Kidney (tissue), 14 donors: ENCODE results near the gene NUP210. TPM values are rescaled to one million over a fixed set of nuclear protein-coding genes. Genes with fewer than 3 reads are reported as not detected.
A peak's percentile ranks its signal among the peaks of the same experiment; 100 is the strongest.

Experiments used
- DNase-seq, 5 donors: peaks; one replicate each; pipeline ENCODE4 v3.0.0-alpha.2; 2013 to 2020
- FAIRE-seq: peaks from 2 replicates; lab custom pipeline; 2012; peaks lifted over from hg19 to GRCh38; lab: Jason Lieb, UNC
- H3K27ac ChIP-seq, 2 donors: one replicate each; pipeline ENCODE4 v1.7.0; 2013; ENCODE audit warnings: low read depth in 2 of 2, low read length in 2 of 2, inconsistent platforms in 1 of 2
- H3K27me3 ChIP-seq: one replicate; pipeline ENCODE4 v1.7.1; 2013; ENCODE audit warnings: low read length, inconsistent platforms; ENCODE audit not compliant: control insufficient read depth, insufficient read depth
- H3K36me3 ChIP-seq, 3 donors: one replicate each; pipeline versions ENCODE4 v1.7.0 to v1.7.1; 2013; ENCODE audit warnings: low read length in 3 of 3, control low read depth in 1 of 3, inconsistent platforms in 1 of 3; ENCODE audit not compliant: insufficient read depth in 3 of 3, control insufficient read depth in 2 of 3
- H3K4me1 ChIP-seq, 3 donors: one replicate each; pipeline versions ENCODE4 v1.7.0 to v1.7.1; 2013; ENCODE audit warnings: low read length in 3 of 3, inconsistent platforms in 1 of 3, low read depth in 1 of 3; ENCODE audit not compliant: control insufficient read depth in 2 of 3, insufficient read depth in 2 of 3
- H3K4me3 ChIP-seq, 3 donors: one replicate each; pipeline versions ENCODE4 v1.7.0 to v1.8.1; 2013; ENCODE audit warnings: low read length in 3 of 3, control low read depth in 1 of 3, inconsistent platforms in 1 of 3
- H3K9ac ChIP-seq, 3 donors: one replicate each; pipeline versions ENCODE4 v1.7.0 to v1.7.1; 2013; ENCODE audit warnings: low read length in 3 of 3, control low read depth in 1 of 3, inconsistent platforms in 1 of 3
- H3K9me3 ChIP-seq, 3 donors: one replicate each; pipeline versions ENCODE4 v1.7.0 to v1.7.1; 2013; ENCODE audit warnings: low read length in 3 of 3, control low read depth in 1 of 3, inconsistent platforms in 1 of 3; ENCODE audit not compliant: control insufficient read depth in 2 of 3, insufficient read depth in 1 of 3
- CTCF ChIP-seq: IDR thresholded peaks from 3 replicates; pipeline ENCODE4 v1.5.1; 2012; ENCODE audit warnings: mild to moderate bottlenecking, moderate library complexity, borderline replicate concordance; ENCODE audit not compliant: insufficient read depth; ENCODE audit errors: extremely low read depth
- intact Hi-C: fragments of 100-400 bp; cut with DNase I; formaldehyde crosslinking; loops from one replicate; pipeline ENCODE4 v1.11.1; 2022
- polyA plus RNA-seq: library from polyadenylated mRNA; stranded (reverse); fragments of 350-450 nt; fragmentation: Illumina TruSeq; extraction: RNeasy Lipid Tissue Mini Kit (QIAGEN cat#74804); gene quantifications from one replicate; pipeline ENCODE4 v1.2.3, GENCODE V29; 2014; ENCODE audit warnings: low read depth, low replicate concordance; ENCODE audit not compliant: insufficient read depth
- total RNA-seq: library from RNA; stranded (reverse); fragmentation: NEBNext Ultra II Directional; extraction: Animal tissue kit (Norgen Biotek cat#: 25700); gene quantifications from one replicate; pipeline ENCODE4 v1.2.1, GENCODE V29; 2021
- donor health status: control.
- donor health status: control.
- donor health status: control.
- donor health status: control.
- donor health status: control.
- donor health status: DM: yes; HTN: yes; CAD: no.
- donor health status: Normal renal cell carcinoma (clear cell type).

Gene NUP210
- total and polyA plus RNA-seq, 2 donors from 2014 or later: 5.6 to 22.9 TPM

GRCh38 chr3:13276438-13277195 lies 143.5 kb downstream of the NUP210 start:
- DNase-seq: peak in 3 of 5 donors; percentile 38 to 76 (median 63)

GRCh38 chr3:13275376-13276005 lies 144.6 kb downstream of the NUP210 start:
- Histone ChIP-seq H3K9ac (no peak overlapping the region), H3K36me3 (no peaks in the 10 kb centered on the region), H3K27ac (no peak overlapping the region), H3K4me3 (no peak overlapping the region), H3K27me3 (no peaks in the 10 kb centered on the region), H3K9me3 (no peaks in the 10 kb centered on the region), H3K4me1 (peaks cover 0 to 2% (median 0%) of the 10 kb centered on the region in 3 donors)
- intact Hi-C loops: no loop called here
- FAIRE-seq: no peak
- TF ChIP-seq CTCF: no peak
- no peak for DNase-seq

More at GRCh38 chr3:13276438-13277195, 143.5 kb downstream of the NUP210 start:
- TF ChIP-seq CTCF: no peak
- H3K27me3 ChIP-seq: no peaks in the 10 kb centered on the region
- no peak for FAIRE-seq
- H3K9me3 ChIP-seq: no peaks in the 10 kb centered on the region
- H3K4me1 ChIP-seq: peaks cover 0 to 2% (median 0%) of the 10 kb centered on the region in 3 donors
- intact Hi-C loops: no loop called here
- no peak overlapping the region for H3K4me3 ChIP-seq
- no peaks in the 10 kb centered on the region for H3K36me3 ChIP-seq
- no peak overlapping the region for H3K9ac ChIP-seq
- H3K27ac ChIP-seq: no peak overlapping the region

- no peak overlapping the region for H3K27ac ChIP-seq
- no peak for TF ChIP-seq CTCF
- H3K27me3 ChIP-seq: no peaks in the 10 kb centered on the region
- H3K4me3 ChIP-seq: no peak overlapping the region
- FAIRE-seq (no peak), DNase-seq (no peak)
- intact Hi-C loops: no loop called here
- no peak overlapping the region for H3K9ac ChIP-seq
- peaks cover 0 to 2% (median 0%) of the 10 kb centered on the region in 3 donors for H3K4me1 ChIP-seq
- no peaks in the 10 kb centered on the region for H3K36me3 ChIP-seq
- peaks cover 0 to 6% (median 0%) of the 10 kb centered on the region in 3 donors for H3K9me3 ChIP-seq
Measured at GRCh38 chr3:13274551-13275332, 145.4 kb downstream of the NUP210 start.
